PFSK-1 (cell line): ENCODE data around the gene PLCH2.

Experiments used
- FOXP2 ChIP-seq: optimal IDR thresholded peaks from 2 replicates; pipeline ENCODE3; 2011; ENCODE audit warnings: borderline replicate concordance, control low read depth, inconsistent platforms; ENCODE audit not compliant: insufficient read depth; ENCODE audit errors: extremely low read length, extremely low read depth
- POLR2AphosphoS5 ChIP-seq: IDR thresholded peaks from 2 replicates; pipeline ENCODE4 v1.6.1; 2012; ENCODE audit warnings: low read depth, mild to moderate bottlenecking, control low read depth, low read length, moderate library complexity
- SIN3A ChIP-seq: IDR thresholded peaks from 2 replicates; pipeline ENCODE4 v1.6.1; 2012; ENCODE audit warnings: mild to moderate bottlenecking, low read length, moderate library complexity, borderline replicate concordance; ENCODE audit not compliant: insufficient read depth
- TAF1 ChIP-seq: IDR thresholded peaks from 2 replicates; pipeline ENCODE4 v1.6.1; 2012; ENCODE audit warnings: low read length, control low read depth, borderline replicate concordance; ENCODE audit not compliant: insufficient read depth
- TF ChIP-seq, protein P1 (sequence below), 2 experiments: IDR thresholded peaks; 2 replicates each; pipeline versions ENCODE4 v1.6.1 to v1.8.0; 2011 to 2012; ENCODE audit warnings: low read depth in 2 of 2, low read length in 2 of 2, control low read depth in 1 of 2, inconsistent platforms in 1 of 2, mild to moderate bottlenecking in 1 of 2, moderate library complexity in 1 of 2; ENCODE audit not compliant: insufficient read depth in 1 of 2

DNA sequence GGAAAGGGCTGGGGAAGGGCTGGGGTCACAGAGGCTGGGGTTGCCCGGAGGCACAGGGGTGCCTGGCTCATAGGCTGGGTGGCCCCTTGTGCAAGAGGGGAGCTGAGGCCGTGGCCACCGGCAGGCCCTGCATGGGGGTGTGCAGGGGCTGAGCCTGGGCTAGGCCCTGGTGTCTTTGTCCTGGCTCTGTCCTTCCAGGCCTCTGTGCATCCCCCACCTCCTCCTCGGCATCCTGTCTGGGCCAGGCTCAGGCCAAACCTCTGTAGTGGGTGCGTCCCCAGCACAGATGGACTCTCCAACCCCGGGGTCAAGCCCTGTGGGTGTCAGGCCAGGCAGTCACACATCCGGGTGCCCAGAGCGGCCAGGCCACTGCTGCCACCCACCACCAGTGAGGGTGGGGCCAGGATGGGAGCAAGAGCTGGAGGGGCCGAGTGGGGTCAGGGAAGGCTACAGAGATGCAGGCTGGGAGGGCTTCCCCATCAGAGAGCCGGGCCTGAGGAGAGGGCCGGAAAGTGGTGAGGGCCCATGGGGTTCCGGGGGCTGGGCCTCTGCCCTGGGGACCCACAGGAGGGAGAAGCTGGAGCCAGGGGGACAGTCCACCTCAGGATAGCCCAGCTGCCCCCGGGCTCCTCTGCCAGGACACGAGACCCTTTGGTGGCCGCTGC, 30.9 kb downstream of the PLCH2 start:
- no peak for TF ChIP-seq TAF1
- TF ChIP-seq, protein P1, sequence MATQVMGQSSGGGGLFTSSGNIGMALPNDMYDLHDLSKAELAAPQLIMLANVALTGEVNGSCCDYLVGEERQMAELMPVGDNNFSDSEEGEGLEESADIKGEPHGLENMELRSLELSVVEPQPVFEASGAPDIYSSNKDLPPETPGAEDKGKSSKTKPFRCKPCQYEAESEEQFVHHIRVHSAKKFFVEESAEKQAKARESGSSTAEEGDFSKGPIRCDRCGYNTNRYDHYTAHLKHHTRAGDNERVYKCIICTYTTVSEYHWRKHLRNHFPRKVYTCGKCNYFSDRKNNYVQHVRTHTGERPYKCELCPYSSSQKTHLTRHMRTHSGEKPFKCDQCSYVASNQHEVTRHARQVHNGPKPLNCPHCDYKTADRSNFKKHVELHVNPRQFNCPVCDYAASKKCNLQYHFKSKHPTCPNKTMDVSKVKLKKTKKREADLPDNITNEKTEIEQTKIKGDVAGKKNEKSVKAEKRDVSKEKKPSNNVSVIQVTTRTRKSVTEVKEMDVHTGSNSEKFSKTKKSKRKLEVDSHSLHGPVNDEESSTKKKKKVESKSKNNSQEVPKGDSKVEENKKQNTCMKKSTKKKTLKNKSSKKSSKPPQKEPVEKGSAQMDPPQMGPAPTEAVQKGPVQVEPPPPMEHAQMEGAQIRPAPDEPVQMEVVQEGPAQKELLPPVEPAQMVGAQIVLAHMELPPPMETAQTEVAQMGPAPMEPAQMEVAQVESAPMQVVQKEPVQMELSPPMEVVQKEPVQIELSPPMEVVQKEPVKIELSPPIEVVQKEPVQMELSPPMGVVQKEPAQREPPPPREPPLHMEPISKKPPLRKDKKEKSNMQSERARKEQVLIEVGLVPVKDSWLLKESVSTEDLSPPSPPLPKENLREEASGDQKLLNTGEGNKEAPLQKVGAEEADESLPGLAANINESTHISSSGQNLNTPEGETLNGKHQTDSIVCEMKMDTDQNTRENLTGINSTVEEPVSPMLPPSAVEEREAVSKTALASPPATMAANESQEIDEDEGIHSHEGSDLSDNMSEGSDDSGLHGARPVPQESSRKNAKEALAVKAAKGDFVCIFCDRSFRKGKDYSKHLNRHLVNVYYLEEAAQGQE (IDR thresholded peaks at IDR 0.05; ENCODE audit: insufficient read depth in 1 of 2, low read depth in 2 of 2, low read length in 2 of 2), result no peak
- TF ChIP-seq POLR2AphosphoS5, result no peak
- no peak for TF ChIP-seq SIN3A
- no peak for TF ChIP-seq FOXP2
